HCT116 (cell line): ENCODE data around the gene UMOD. TPM values are rescaled to one million over a fixed set of nuclear protein-coding genes. Genes with fewer than 3 reads are reported as not detected.

Experiments used
- ATAC-seq: fragments of 200-7000 bp; cut with Tn5 transposase; 2 replicates; pipeline ENCODE4 v1.9.1; 2020; ENCODE audit warnings: mild to moderate bottlenecking, moderate library complexity
- BruUV-seq: library from RNA; stranded (reverse); fragments of 400-500 nt; replicated peaks from 2 replicates; lab custom pipeline; 2021; lab: Mats Ljungman, UMichigan
- CTCF ChIA-PET: fragments of 300-600 bp; sonication (Branson Sonifier 250); formaldehyde crosslinking; loops from one replicate; lab custom pipeline; 2021; ENCODE audit warnings: antibody characterized with exemption; lab: Charles Lee
- POLR2A ChIA-PET: fragments of 300-600, 350-600 bp; sonication (Branson Sonifier 250); formaldehyde crosslinking; loops from one replicate; lab custom pipeline; 2021; ENCODE audit warnings: antibody characterized with exemption; lab: Charles Lee
- RAD21 ChIA-PET, 2 experiments: fragments of 300-600 bp; sonication (Branson Sonifier 250); formaldehyde crosslinking; loops; one replicate each; lab custom pipeline; 2023; ENCODE audit warnings: low total read pairs in 2 of 2; ENCODE audit not compliant: uncharacterized antibody in 2 of 2, unreplicated experiment in 2 of 2, low non-redundant PET in 1 of 2; lab: Charles Lee
- DNase-seq: peaks from one replicate; pipeline ENCODE4 v3.0.0-alpha.2; 2010; ENCODE audit warnings: low read depth, low spot score
- H2AFZ ChIP-seq: fragments of 200-600 bp; shearing (Covaris generic), sonication (generic); 2 replicates; pipeline ENCODE4 v1.6.1; 2017; ENCODE audit warnings: low read depth, mixed run types, mixed read lengths, antibody characterized with exemption, low read length; ENCODE audit not compliant: poor library complexity, severe bottlenecking
- H3K27ac ChIP-seq: 2 replicates; pipeline ENCODE4 v1.5.1; 2012; ENCODE audit warnings: low read depth, low read length
- H3K27me3 ChIP-seq: fragments of 200-600 bp; sonication (generic); 2 replicates; pipeline ENCODE4 v1.6.1; 2016; ENCODE audit warnings: mixed run types, low read length, mixed read lengths; ENCODE audit not compliant: insufficient read depth
- H3K36me3 ChIP-seq, 2 experiments: fragments of 200-500 bp in 1 of 2; fragments of 200-600 bp in 1 of 2; sonication (Bioruptor generic) in 1 of 2; sonication (generic) in 1 of 2; 2 replicates each; pipeline versions ENCODE4 v1.5.1 to v1.6.1; 2014 to 2016; ENCODE audit warnings: low read length in 2 of 2, inconsistent platforms in 1 of 2, mixed read lengths in 1 of 2, mixed run types in 1 of 2; ENCODE audit not compliant: insufficient read depth in 2 of 2, control insufficient read depth in 1 of 2
- H3K4me1 ChIP-seq, 2 experiments: fragments of 200-600 bp in 1 of 2; sonication (generic) in 1 of 2; 2 replicates each; pipeline versions ENCODE4 v1.5.1 to v1.6.1; 2012 to 2017; ENCODE audit warnings: low read length in 2 of 2, inconsistent platforms in 1 of 2, mild to moderate bottlenecking in 1 of 2, mixed read lengths in 1 of 2, mixed run types in 1 of 2, moderate library complexity in 1 of 2; ENCODE audit not compliant: insufficient read depth in 2 of 2, control insufficient read depth in 1 of 2
- H3K4me2 ChIP-seq: fragments of 200-600 bp; sonication (generic); 2 replicates; pipeline ENCODE4 v1.6.1; 2017; ENCODE audit warnings: mixed run types, low read length, mixed read lengths
- H3K4me3 ChIP-seq, 2 experiments: fragments of 200-600 bp in 1 of 2; sonication (generic) in 1 of 2; replicated peaks in 1 of 2; 2 replicates each; pipeline ENCODE4 v1.5.1; 2011 to 2016; ENCODE audit warnings: low read length in 2 of 2, control low read depth in 1 of 2, low read depth in 1 of 2, mild to moderate bottlenecking in 1 of 2, mixed read lengths in 1 of 2, mixed run types in 1 of 2
- H3K79me2 ChIP-seq: fragments of 200-600 bp; sonication (generic); 2 replicates; pipeline ENCODE4 v1.6.1; 2017; ENCODE audit warnings: mild to moderate bottlenecking, mixed run types, low read length, moderate library complexity, mixed read lengths; ENCODE audit not compliant: insufficient read depth
- H3K9ac ChIP-seq: fragments of 200-600 bp; sonication (generic); 2 replicates; pipeline ENCODE4 v1.6.1; 2016; ENCODE audit warnings: low read length, mixed read lengths
- H3K9me2 ChIP-seq: fragments of 200-600 bp; sonication (generic), shearing (Covaris generic); 2 replicates; pipeline ENCODE4 v1.6.1; 2017; ENCODE audit warnings: mixed run types, mild to moderate bottlenecking, moderate library complexity; ENCODE audit not compliant: insufficient read depth
- H3K9me3 ChIP-seq, 2 experiments: fragments of 200-500 bp in 1 of 2; fragments of 200-600 bp in 1 of 2; sonication (Bioruptor generic) in 1 of 2; sonication (generic) in 1 of 2; 2 replicates each; pipeline ENCODE4 v1.6.1; 2014 to 2017; ENCODE audit warnings: low read length in 2 of 2, mixed read lengths in 2 of 2, inconsistent platforms in 1 of 2, low read depth in 1 of 2, mild to moderate bottlenecking in 1 of 2, mixed run types in 1 of 2, moderate library complexity in 1 of 2; ENCODE audit not compliant: control insufficient read depth in 1 of 2, insufficient read depth in 1 of 2
- H4K20me1 ChIP-seq: fragments of 200-600 bp; sonication (generic), shearing (Covaris generic); 2 replicates; pipeline ENCODE4 v1.6.1; 2017; ENCODE audit warnings: mixed run types, mild to moderate bottlenecking, moderate library complexity; ENCODE audit not compliant: insufficient read depth
- MAX ChIP-seq: IDR thresholded peaks from 2 replicates; pipeline ENCODE4 v1.6.1; 2012
- RAD21 ChIP-seq: IDR thresholded peaks from 2 replicates; pipeline ENCODE4 v1.6.1; 2012; ENCODE audit warnings: low read depth, mild to moderate bottlenecking
- intact Hi-C: fragments of 100-400 bp; cut with micrococcal nuclease; formaldehyde crosslinking; loops from 2 replicates; pipeline ENCODE4 v1.10.0; 2022
- total RNA-seq: library from RNA; stranded (reverse); gene quantifications from one replicate; pipeline ENCODE4 v1.2.1, GENCODE V29; 2021; ENCODE audit not compliant: unreplicated experiment
- TF ChIP-seq, protein P1 (sequence below), 3 experiments: fragments of 200-600 bp in 1 of 3; sonication (generic) in 1 of 3; IDR thresholded peaks in 2 of 3; conservative IDR thresholded peaks in 1 of 3; 2 replicates each; pipeline ENCODE4 v1.5.1; 2012 to 2017; ENCODE audit warnings: low read depth in 2 of 3, low read length in 2 of 3, antibody characterized with exemption in 1 of 3, borderline replicate concordance in 1 of 3, control low read depth in 1 of 3, mild to moderate bottlenecking in 1 of 3, mixed read lengths in 1 of 3, mixed run types in 1 of 3, moderate library complexity in 1 of 3; ENCODE audit not compliant: insufficient read depth in 1 of 3

The UMOD gene
- total RNA-seq, 1 experiment from 2014 or later = not detected

DNA sequence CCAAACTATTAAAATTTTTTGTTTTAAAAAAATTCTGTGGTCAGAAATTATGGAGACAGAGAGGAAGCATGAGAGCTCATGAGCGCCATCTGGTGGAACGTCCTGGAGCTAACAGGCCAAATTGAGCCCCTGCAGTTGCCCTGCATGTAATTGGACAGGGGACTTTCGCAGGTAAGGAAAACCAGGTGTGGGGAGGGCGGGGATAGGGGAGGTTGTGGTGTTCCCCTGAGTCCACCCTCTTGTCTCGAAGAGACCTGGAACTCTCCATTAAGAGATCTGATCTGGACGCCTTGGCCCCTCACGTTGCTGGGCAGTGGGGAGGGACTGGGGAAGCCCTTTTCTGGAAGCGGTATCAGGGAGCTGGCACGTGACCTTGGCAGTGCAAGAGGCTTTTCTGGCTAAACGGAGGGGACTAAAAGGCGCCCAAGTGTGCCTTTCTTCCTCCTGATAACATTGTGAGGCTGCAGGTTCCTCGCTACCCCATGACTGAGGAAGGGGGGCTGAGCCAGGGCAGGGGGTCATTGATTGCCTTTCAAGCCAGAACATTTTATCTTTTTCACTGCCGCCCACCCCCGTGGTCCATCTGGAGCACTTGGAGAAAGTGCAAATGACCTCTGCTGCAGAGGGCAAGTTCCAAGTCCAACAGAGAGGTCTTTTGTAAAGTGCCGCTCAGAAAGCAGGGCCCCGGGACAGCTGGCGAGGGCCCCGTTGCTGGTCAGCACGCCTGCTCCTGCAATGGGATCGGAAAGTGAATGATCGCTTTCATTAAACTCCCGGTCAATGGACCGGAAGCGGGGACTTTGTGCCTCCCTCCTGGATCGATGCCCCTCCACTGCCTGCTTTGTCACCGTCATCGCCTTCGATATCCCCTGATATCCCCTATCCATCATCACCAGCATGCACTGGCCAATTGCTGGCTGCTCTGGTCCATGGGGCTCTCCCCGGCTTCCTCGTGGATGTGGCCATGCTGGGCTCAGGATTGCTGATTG lies 33.6 kb upstream of the UMOD start:
- ChIA-PET RAD21 (interaction anchor here (0.5 to 2.4 kb wide), 10 partner anchors 83 to 786 kb away, joined by 3 to 11 read pairs (median 4); no protein-coding TSS in a partner anchor), POLR2A (no interaction called here), CTCF (interaction anchor here (0.6 to 4.7 kb wide), 18 partner anchors 8 to 1868 kb away, joined by 3 to 124 read pairs (median 4); partner anchors contain the start of gene VPS35L)
- Histone ChIP-seq H3K27ac (no peak overlapping the region), H3K79me2 (no peaks in the 10 kb centered on the region), H4K20me1 (no peaks in the 10 kb centered on the region), H3K4me3 (no peak overlapping the region), H3K27me3 (no peaks in the 10 kb centered on the region), H3K9me3 (no peaks in the 10 kb centered on the region), H3K4me2 (no peak overlapping the region), H3K9ac (no peak overlapping the region), H3K4me1 (no peaks in the 10 kb centered on the region), H2AFZ (no peak overlapping the region), H3K9me2 (no peaks in the 10 kb centered on the region), H3K36me3 (no peaks in the 10 kb centered on the region)
- no TSS peak for BruUV-seq
- TF ChIP-seq MAX (no peak), RAD21 (peak; percentile 60)
- TF ChIP-seq, protein P1, sequence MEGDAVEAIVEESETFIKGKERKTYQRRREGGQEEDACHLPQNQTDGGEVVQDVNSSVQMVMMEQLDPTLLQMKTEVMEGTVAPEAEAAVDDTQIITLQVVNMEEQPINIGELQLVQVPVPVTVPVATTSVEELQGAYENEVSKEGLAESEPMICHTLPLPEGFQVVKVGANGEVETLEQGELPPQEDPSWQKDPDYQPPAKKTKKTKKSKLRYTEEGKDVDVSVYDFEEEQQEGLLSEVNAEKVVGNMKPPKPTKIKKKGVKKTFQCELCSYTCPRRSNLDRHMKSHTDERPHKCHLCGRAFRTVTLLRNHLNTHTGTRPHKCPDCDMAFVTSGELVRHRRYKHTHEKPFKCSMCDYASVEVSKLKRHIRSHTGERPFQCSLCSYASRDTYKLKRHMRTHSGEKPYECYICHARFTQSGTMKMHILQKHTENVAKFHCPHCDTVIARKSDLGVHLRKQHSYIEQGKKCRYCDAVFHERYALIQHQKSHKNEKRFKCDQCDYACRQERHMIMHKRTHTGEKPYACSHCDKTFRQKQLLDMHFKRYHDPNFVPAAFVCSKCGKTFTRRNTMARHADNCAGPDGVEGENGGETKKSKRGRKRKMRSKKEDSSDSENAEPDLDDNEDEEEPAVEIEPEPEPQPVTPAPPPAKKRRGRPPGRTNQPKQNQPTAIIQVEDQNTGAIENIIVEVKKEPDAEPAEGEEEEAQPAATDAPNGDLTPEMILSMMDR (IDR thresholded peaks at IDR 0.05 in 2 of 3, conservative IDR thresholded peaks at IDR 0.05 in 1 of 3; ENCODE audit: borderline replicate concordance in 1 of 3, insufficient read depth in 1 of 3, low read depth in 2 of 3, low read length in 2 of 3) = peak; percentile 53 to 83 (median 81)
- peak; percentile 73 for ATAC-seq
- intact Hi-C loops = no loop called here
- DNase-seq = peak; percentile 35
